ENCODE data around the gene ZNF429. TPM values are rescaled to one million over a fixed set of nuclear protein-coding genes. Genes with fewer than 3 reads are reported as not detected.
"Not testable (repeated sequence)": the region's sequence is repeated elsewhere in the genome, so short reads cannot be mapped to it uniquely, and the experiment has no call there.

ZNF429 gene
- total RNA-seq, 2 donors from 2014 or later = 7.5 to 20.0 TPM

DNA sequence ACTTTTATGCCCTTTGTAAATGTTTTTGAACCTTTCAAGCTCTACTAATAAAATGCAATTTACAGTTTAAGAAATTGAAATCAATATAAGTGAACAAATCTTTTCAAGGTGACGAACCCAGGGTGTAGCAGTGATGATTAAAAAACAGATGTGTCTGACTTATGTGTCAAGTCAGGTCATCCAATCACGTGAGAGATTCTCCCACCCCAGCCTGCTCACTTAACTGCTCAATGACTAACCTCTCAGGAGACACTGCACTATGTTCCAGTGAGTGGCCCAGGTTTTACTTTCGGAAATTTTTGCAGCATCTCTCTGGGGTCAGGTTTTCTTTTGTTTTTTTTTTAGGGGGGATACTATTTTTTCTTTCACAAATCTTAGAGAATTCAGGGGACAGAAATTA lies 60.7 kb downstream of the ZNF429 start:
- ATAC-seq (ENCODE audit: insufficient number of reproducible peaks, low FRiP score, low read depth) (no peak), DNase-seq (ENCODE audit: low spot score) (no peak)
- H3K4me1 ChIP-seq (ENCODE audit: control insufficient read depth in 1 of 2, low read depth in 2 of 2) = no peaks in the 10 kb centered on the region
- no peak overlapping the region for H3K27ac ChIP-seq
- no peak overlapping the region for H3K4me3 ChIP-seq
- no peaks in the 10 kb centered on the region for H3K27me3 ChIP-seq (replicated peaks; ENCODE audit: insufficient read depth)
- H3K9me3 ChIP-seq = peaks cover 5% of the 10 kb centered on the region
- TF ChIP-seq, protein P1, sequence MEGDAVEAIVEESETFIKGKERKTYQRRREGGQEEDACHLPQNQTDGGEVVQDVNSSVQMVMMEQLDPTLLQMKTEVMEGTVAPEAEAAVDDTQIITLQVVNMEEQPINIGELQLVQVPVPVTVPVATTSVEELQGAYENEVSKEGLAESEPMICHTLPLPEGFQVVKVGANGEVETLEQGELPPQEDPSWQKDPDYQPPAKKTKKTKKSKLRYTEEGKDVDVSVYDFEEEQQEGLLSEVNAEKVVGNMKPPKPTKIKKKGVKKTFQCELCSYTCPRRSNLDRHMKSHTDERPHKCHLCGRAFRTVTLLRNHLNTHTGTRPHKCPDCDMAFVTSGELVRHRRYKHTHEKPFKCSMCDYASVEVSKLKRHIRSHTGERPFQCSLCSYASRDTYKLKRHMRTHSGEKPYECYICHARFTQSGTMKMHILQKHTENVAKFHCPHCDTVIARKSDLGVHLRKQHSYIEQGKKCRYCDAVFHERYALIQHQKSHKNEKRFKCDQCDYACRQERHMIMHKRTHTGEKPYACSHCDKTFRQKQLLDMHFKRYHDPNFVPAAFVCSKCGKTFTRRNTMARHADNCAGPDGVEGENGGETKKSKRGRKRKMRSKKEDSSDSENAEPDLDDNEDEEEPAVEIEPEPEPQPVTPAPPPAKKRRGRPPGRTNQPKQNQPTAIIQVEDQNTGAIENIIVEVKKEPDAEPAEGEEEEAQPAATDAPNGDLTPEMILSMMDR (IDR thresholded peaks at IDR 0.05) = no peak
- H3K36me3 ChIP-seq = no peaks in the 10 kb centered on the region

DNA sequence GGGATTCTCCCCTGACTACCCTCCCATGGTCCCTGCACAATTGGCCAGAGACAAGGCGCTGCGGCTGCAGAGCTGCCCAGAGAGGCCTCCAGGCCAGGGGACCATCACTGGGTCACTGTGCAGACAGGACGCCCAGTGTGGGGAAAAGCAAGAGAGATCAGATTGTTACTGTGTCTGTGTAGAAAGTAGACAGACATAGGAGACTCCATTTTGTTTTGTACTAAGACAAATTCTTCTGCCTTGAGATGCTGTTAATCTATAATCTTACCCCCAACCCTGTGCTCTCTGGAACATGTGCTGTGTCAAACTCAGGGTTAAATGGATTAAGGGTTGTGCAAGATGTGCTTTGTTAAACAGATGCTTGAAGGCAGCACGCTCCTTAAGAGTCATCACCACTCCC lies 62.4 kb downstream of the ZNF429 start:
- H3K27me3 ChIP-seq (replicated peaks; ENCODE audit: insufficient read depth); H3K36me3 ChIP-seq; DNase-seq (ENCODE audit: low spot score); ATAC-seq (ENCODE audit: insufficient number of reproducible peaks, low FRiP score, low read depth); H3K4me1 ChIP-seq (ENCODE audit: control insufficient read depth in 1 of 2, low read depth in 2 of 2); H3K27ac ChIP-seq; H3K4me3 ChIP-seq; H3K9me3 ChIP-seq: not testable (repeated sequence)

DNA sequence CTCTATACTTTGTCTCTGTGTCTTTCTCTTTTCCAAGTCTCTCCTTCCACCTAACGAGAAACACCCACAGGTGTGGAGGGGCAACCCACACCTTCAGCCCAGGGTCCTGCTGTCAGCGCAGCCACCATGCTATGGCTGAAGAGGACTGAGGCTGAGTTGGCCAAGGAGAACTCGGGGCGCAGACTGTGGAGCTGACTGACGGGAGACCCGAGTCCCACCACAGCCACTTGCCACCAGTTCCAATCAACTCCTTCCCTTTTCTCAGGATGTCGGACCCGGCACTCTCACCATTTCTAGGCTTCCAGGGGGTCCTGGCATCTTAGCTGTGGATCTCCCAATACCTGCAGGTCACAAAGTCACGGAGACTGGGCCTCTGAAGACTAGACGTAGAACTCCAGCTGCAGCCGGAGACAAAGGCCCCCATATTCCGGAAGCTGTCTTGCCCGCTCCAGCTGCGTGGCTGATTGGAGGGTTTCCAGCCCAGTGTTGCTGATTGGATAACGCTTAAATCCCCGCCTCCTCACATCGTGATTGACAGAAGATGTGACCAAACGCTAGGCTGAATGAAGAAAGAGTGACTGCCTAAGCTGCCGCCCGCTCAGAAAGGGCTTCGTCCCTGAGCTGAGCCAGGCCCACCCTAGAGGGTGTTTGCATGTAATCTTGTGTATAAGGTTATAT lies 63.6 kb downstream of the ZNF429 start:
- H3K27ac ChIP-seq = peak overlapping the region in 1 of 2 donors; percentile 48
- DNase-seq (ENCODE audit: low spot score) (peak; percentile 39), ATAC-seq (ENCODE audit: insufficient number of reproducible peaks, low FRiP score, low read depth) (peak; percentile 99)
- H3K4me1 ChIP-seq (ENCODE audit: control insufficient read depth in 1 of 2, low read depth in 2 of 2) = no peaks in the 10 kb centered on the region
- no peaks in the 10 kb centered on the region for H3K36me3 ChIP-seq
- H3K4me3 ChIP-seq = peak overlapping the region; percentile 74
- no peaks in the 10 kb centered on the region for H3K9me3 ChIP-seq
- no peaks in the 10 kb centered on the region for H3K27me3 ChIP-seq (replicated peaks; ENCODE audit: insufficient read depth)
- TF ChIP-seq, protein P1 (IDR thresholded peaks at IDR 0.05) = no peak

DNA sequence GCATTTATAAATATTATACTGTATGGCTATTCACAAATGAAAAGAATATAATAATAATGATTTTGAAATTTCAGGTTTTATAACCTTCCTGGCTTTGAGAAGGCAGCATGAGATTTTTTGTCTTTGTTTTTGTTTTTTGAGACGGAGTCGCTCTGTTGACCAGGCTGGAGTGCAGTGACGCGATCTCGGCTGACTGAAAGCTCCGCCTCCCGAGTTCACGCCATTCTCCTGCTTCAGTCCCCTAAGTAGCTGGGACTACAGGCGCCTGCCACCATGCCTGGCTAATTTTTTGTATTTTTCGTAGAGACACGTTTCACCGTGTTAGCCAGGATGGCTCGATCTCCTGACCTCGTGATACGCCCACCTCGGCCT lies 64.1 kb downstream of the ZNF429 start:
- ATAC-seq (ENCODE audit: insufficient number of reproducible peaks, low FRiP score, low read depth) (peak; percentile 46), DNase-seq (ENCODE audit: low spot score) (no peak)
- no peaks in the 10 kb centered on the region for H3K27me3 ChIP-seq (replicated peaks; ENCODE audit: insufficient read depth)
- TF ChIP-seq, protein P1 (IDR thresholded peaks at IDR 0.05) = no peak
- H3K9me3 ChIP-seq = no peaks in the 10 kb centered on the region
- H3K36me3 ChIP-seq = no peaks in the 10 kb centered on the region
- H3K4me3 ChIP-seq = peak overlapping the region; percentile 74
- H3K4me1 ChIP-seq (ENCODE audit: control insufficient read depth in 1 of 2, low read depth in 2 of 2) = no peaks in the 10 kb centered on the region
- peak overlapping the region in 1 of 2 donors; percentile 48 for H3K27ac ChIP-seq

DNA sequence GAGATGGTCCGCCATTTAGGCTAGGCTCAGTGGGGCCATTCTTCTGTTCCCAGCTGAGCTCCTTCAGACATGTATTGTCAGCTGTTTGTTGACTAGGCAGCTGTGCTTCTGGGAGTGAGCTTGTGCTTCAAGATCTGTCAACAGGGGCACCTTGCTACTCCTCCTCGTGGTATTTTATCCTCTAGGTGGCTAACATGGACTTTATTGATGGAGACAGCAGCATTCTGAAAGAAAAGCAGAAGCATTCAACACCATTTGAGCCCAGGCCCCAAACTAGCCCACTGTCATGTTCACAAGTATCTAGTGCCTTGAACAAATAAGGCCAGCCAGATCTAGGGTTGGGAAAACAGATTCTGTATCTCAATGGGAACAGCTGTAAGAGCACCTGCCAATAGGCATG lies 65.9 kb downstream of the ZNF429 start:
- ATAC-seq (ENCODE audit: insufficient number of reproducible peaks, low FRiP score, low read depth) = no peak

More for the DNA sequence above, 65.9 kb downstream of the ZNF429 start:
- Histone ChIP-seq H3K9me3 (no peaks in the 10 kb centered on the region), H3K27me3 (replicated peaks; ENCODE audit: insufficient read depth) (no peaks in the 10 kb centered on the region), H3K4me1 (ENCODE audit: control insufficient read depth in 1 of 2, low read depth in 2 of 2) (no peaks in the 10 kb centered on the region), H3K4me3 (no peak overlapping the region), H3K27ac (no peak overlapping the region), H3K36me3 (no peaks in the 10 kb centered on the region)
- TF ChIP-seq, protein P1 (IDR thresholded peaks at IDR 0.05) = no peak
- no peak for DNase-seq (ENCODE audit: low spot score)
